Ramos (cell line): ENCODE measurements around the gene EBNA1BP2.
"Not testable (repeated sequence)": the region's sequence is repeated elsewhere in the genome, so short reads cannot be mapped to it uniquely, and the experiment has no call there.

Experiments used
- in situ Hi-C: fragments of 300-500 bp; cut with MboI; formaldehyde crosslinking; loops from one replicate; pipeline ENCODE4 v1.14.3; 2022; ENCODE audit warnings: low sequenced_read_pairs; ENCODE audit not compliant: unreplicated experiment

EBNA1BP2 gene

DNA sequence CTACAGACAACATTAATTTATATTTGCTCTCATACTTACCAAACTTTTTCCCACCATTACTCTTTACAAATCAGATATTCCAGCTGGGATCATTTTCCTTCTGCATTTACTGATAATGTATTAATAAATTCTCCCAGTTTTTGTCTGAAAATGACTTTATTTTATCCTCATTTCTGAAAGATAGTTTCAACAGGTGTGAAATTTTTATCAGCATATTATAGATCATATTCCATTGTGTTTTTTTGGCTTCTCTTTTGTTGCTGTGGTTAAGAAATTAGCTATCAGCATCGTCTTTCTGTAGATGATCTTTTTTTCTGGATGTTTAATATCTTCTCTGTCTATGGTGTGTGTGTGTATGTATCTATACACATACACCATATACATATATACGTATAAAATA, 2.8 kb upstream of the EBNA1BP2 start:
- in situ Hi-C loops: no loop called here

GRCh38 chr1:43172527-43172972, 460 bp upstream of the EBNA1BP2 start:
- in situ Hi-C loops: no loop called here

DNA sequence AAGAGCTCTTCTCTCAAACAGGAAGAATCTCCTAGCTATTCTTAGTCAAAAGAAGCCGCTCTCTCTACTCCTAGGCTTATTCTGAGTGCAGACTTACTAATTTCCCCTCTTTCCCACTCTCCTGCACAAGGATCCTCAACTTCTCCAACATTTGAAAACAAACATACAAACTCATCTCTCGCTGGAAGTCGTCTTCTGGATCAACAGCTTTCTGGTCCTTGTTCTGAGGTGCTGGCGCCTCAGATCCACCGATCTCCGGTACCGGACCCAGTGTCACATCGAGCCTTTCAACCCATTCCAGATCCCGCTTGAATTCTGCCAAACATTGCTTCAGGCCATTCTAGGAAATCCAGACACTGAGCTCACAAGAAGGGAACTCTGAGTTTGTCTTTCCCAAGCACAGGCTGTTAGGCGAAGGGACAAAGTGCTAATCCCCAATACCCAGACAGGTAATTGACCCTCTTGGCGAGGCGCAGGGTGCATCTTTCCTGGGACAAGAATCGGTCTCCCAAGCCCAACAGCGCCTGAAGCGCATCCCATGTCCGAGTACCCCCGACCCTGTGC, 696 bp downstream of the EBNA1BP2 start:
- in situ Hi-C loops: no loop called here

GRCh38 chr1:43165765-43166164, 6.3 kb downstream of the EBNA1BP2 start:
- in situ Hi-C loops: no loop called here

DNA sequence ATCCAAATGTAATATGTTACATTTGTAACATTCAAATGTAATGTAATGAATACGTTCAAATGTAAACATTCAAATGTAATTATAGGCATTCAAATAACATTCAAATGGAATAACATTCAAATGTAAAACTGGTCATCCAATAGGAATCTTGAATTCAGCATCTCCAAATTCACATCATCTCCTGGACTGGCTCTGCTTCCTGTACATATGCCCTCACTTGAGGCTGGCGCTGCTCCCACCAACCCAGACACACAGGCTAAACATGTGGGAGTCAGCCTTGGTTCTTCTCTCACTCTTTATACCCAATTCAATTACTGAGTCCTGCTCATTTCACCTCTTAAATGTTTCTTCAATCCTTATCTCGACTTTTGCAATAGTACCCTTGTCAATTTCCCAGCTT, 6.9 kb downstream of the EBNA1BP2 start:
- in situ Hi-C loops: no loop called here

GRCh38 chr1:43156026-43156425, 16.1 kb downstream of the EBNA1BP2 start:
- in situ Hi-C loops: no loop called here

- in situ Hi-C loops: no loop called here
Observed at GRCh38 chr1:43153443-43153842, 18.6 kb downstream of the EBNA1BP2 start.

GRCh38 chr1:43152866-43153265, 19.2 kb downstream of the EBNA1BP2 start:
- in situ Hi-C loops: no loop called here

DNA sequence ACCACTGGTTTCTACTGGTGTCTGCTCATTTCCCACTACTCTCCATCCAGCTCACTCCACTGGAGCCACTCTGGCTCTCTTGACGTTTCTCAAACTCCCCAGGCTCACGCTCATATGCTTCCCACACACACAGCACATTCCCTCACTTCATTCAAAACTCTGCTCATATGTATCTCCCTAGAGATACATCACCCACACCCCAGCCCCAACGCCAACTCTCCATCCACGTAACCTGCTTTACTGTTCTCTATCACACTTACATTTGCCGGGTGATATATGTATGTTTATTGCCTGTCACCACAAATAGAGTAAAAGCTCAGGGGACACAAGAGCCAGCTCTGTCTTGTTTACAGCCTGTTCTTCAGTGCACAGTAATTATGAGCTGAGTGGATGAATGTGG, 22.2 kb downstream of the EBNA1BP2 start:
- in situ Hi-C loops: no loop called here

- in situ Hi-C loops: no loop called here
Observed at GRCh38 chr1:43147625-43148327, 24.3 kb downstream of the EBNA1BP2 start.

DNA sequence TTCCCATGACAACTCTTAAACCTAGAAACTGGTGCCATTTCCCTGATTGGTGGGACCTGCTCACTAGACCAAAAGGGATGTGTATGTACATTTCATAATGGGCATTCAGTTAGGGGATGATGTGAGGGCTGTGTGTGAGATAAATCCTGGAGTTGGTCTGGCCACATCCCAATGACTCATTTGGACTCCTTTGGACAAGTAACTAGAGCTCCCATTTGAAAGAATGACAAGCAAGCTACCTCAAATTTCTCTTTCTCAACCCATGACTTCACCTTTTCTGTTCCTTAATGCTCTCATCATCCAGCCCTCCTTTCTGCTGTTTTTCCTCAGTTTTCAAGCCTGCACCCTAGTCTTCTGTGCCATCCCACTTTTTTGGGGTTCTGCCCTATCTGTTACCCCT, 27.9 kb downstream of the EBNA1BP2 start:
- in situ Hi-C loops: no loop called here

- in situ Hi-C loops: no loop called here
Observed at GRCh38 chr1:43143441-43143888, 28.6 kb downstream of the EBNA1BP2 start.

DNA sequence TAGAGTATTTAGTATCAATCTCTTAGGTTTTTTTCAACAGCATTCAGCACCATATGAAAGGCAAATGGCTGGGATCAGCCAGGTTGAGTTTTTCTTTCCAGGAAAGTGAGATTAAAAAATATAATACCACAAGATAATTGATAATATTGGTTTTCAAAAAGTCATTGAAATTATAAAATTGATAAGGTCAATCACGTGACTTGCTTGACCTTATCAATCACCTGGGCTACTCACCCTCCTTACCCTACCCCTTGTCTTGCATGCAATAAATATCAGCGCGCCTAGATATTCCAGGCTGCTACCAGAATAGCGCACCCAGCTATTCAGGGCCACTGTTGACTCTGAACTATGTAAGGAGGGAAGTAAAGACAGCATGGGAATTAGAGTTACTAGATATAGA, 31.5 kb downstream of the EBNA1BP2 start:
- in situ Hi-C loops: no loop called here

DNA sequence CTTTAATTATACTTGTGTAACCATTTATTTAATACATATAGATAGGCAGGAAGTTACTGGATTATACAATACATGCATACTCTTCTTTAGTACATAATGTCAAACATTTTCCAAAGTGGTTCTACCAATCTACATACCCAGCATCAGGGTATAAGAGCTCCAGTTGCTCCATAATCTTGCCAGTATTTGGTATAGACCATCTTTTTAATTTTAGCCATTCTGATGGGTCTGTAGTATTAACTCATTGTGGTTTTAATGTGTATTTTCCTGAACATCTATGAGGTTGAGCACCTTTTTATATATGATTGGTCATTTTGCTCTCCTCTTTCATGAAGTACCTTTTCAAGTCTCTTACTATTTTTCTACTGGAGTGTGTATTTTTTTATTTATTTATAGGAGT, 32.1 kb downstream of the EBNA1BP2 start:
- in situ Hi-C loops: no loop called here

- in situ Hi-C loops: not testable (repeated sequence)
Observed at GRCh38 chr1:43139295-43139694, 32.8 kb downstream of the EBNA1BP2 start.

- in situ Hi-C loops: no loop called here
Observed at GRCh38 chr1:43137445-43138052, 34.5 kb downstream of the EBNA1BP2 start.

GRCh38 chr1:43135857-43136781, 36.0 kb downstream of the EBNA1BP2 start:
- in situ Hi-C loops: no loop called here

GRCh38 chr1:43134640-43135039, 37.5 kb downstream of the EBNA1BP2 start:
- in situ Hi-C loops: no loop called here

- in situ Hi-C loops: no loop called here
Observed at GRCh38 chr1:43134068-43134467, 38.0 kb downstream of the EBNA1BP2 start.

DNA sequence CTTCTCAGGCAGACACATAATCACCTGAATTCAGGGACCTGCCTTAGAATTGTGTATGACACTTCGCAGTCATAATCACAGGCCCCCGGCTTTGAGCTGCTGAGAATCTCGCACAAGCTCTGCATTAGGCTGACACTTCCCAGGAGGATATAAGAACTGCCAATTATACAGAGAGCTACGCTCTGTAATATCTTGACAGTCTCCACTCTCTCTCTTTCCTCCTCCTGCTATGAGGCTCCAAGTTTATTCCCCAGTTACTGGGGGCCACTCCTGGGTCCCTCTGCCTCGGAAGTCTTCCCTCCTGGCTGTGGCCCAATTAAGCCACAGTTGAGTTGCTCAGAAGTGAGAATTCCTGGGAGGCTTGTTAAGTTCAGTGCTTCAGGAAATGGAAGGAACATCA, 42.7 kb downstream of the EBNA1BP2 start:
- in situ Hi-C loops: no loop called here

- in situ Hi-C loops: no loop called here
Observed at GRCh38 chr1:43128816-43129215, 43.3 kb downstream of the EBNA1BP2 start.
